ENCODE results near the gene TEPSIN. TPM values are rescaled to one million over a fixed set of nuclear protein-coding genes. Genes with fewer than 3 reads are reported as not detected.

TEPSIN gene
- total RNA-seq, 6 donors from 2014 or later: 33.1 to 141 (median 49.7) TPM

GRCh38 chr17:81196505-81197408, 42.1 kb downstream of the TEPSIN start:
- 74 to 93% methylated on average over 3 to 45 of the region's 45 CpGs for WGBS, 2 donors
- Histone ChIP-seq H3K27ac (peak overlapping the region in 3 of 4 donors; percentile 28 to 73 (median 69)), H3K4me3 (peak overlapping the region in 2 of 4 donors; percentile 29 to 30)

GRCh38 chr17:81195941-81196495, 42.8 kb downstream of the TEPSIN start:
- 93 to 94% methylated on average over 6 to 14 of the region's 14 CpGs for WGBS, 2 donors
- Histone ChIP-seq H3K27ac (peak overlapping the region in 1 of 4 donors; percentile 69), H3K4me3 (no peak overlapping the region), H3K4me1 (peaks cover 4 to 42% (median 32%) of the 10 kb centered on the region in 4 donors), H3K36me3 (peaks cover 0 to 18% (median 2%) of the 10 kb centered on the region in 4 donors), H3K27me3 (no peaks in the 10 kb centered on the region), H3K9me3 (no peaks in the 10 kb centered on the region)
- TF ChIP-seq POLR2A (IDR thresholded peaks at IDR 0.05) (no peak), POLR2AphosphoS5 (IDR thresholded peaks at IDR 0.05) (no peak), EP300 (IDR thresholded peaks at IDR 0.05) (no peak)
- TF ChIP-seq, protein P1, sequence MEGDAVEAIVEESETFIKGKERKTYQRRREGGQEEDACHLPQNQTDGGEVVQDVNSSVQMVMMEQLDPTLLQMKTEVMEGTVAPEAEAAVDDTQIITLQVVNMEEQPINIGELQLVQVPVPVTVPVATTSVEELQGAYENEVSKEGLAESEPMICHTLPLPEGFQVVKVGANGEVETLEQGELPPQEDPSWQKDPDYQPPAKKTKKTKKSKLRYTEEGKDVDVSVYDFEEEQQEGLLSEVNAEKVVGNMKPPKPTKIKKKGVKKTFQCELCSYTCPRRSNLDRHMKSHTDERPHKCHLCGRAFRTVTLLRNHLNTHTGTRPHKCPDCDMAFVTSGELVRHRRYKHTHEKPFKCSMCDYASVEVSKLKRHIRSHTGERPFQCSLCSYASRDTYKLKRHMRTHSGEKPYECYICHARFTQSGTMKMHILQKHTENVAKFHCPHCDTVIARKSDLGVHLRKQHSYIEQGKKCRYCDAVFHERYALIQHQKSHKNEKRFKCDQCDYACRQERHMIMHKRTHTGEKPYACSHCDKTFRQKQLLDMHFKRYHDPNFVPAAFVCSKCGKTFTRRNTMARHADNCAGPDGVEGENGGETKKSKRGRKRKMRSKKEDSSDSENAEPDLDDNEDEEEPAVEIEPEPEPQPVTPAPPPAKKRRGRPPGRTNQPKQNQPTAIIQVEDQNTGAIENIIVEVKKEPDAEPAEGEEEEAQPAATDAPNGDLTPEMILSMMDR (IDR thresholded peaks at IDR 0.05): no peak
- DNase-seq (peak in 1 of 2 donors; percentile 58), ATAC-seq (ENCODE audit: low FRiP score in 2 of 2) (no peak)

More at GRCh38 chr17:81196505-81197408, 42.1 kb downstream of the TEPSIN start:
- DNase-seq (peak in 1 of 2 donors; percentile 78), ATAC-seq (ENCODE audit: low FRiP score in 2 of 2) (no peak)
- Histone ChIP-seq H3K9me3 (no peaks in the 10 kb centered on the region), H3K4me1 (peaks cover 4 to 42% (median 32%) of the 10 kb centered on the region in 4 donors), H3K36me3 (peaks cover 0 to 15% (median 1%) of the 10 kb centered on the region in 4 donors), H3K27me3 (no peaks in the 10 kb centered on the region)
- no peak for TF ChIP-seq POLR2AphosphoS5 (IDR thresholded peaks at IDR 0.05)
- no peak for TF ChIP-seq POLR2A (IDR thresholded peaks at IDR 0.05)
- TF ChIP-seq, protein P1 (IDR thresholded peaks at IDR 0.05): no peak
- TF ChIP-seq EP300 (IDR thresholded peaks at IDR 0.05): no peak

DNA sequence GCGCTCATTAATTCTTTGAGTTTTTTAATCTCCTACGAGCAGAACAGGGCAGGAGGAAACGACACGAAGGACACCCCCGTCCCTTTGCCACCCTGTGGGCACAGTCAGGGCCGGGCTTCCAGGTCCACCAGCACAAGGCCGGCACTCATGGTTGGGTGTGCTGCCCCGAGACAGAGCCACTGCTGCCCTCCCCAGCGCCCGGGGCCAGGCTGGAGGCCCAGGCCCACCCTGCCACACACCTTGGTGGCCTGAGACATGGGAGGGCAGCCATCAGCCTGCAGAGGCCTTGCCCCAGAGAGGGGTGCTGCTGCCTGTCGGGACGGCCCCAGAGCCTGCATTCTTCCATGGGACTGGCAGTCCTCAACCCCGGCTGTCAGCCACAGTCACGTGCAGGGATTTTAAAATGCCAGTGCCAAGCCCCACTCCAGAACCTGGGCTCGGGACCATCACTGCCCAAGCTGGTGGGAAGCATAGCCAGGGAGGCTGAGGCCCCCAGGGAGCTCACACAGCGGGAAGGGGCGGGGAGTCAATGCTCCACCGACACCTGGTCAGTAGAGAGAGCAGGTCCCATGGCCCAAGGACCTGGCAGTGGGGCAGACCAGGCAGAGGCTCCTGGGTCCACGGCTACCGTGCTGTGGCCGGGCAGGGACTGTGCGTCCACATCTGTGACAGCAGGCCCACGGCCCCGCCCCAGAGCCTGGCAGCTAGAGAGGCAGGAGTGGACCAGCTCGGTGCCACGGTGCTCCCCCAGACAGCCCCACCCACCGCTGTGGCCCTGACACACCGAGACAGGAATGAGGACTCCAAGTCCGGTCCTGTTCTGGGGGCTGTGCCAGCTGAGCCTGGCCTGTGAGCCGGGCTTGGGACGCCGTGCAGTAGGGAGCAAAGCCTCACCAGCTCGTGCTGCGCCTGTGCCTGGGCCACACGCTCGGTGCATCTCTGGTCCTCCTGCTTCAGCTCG, 43.6 kb downstream of the TEPSIN start:
- no peak overlapping the region for H3K27ac ChIP-seq
- H3K9me3 ChIP-seq: no peaks in the 10 kb centered on the region
- ATAC-seq (ENCODE audit: low FRiP score in 2 of 2) (no peak), DNase-seq (peak in 1 of 2 donors; percentile 74)
- H3K36me3 ChIP-seq: peaks cover 0 to 21% (median 6%) of the 10 kb centered on the region in 4 donors
- 94 to 98% methylated on average over 20 to 30 of the region's 37 CpGs for WGBS, 2 donors
- H3K27me3 ChIP-seq: no peaks in the 10 kb centered on the region
- H3K4me1 ChIP-seq: peaks cover 4 to 37% (median 29%) of the 10 kb centered on the region in 4 donors
- no peak for TF ChIP-seq POLR2A (IDR thresholded peaks at IDR 0.05)
- TF ChIP-seq POLR2AphosphoS5 (IDR thresholded peaks at IDR 0.05): no peak
- TF ChIP-seq, protein P1 (IDR thresholded peaks at IDR 0.05): no peak
- no peak for TF ChIP-seq EP300 (IDR thresholded peaks at IDR 0.05)
- no peak overlapping the region for H3K4me3 ChIP-seq

- Histone ChIP-seq H3K36me3 (peaks cover 0 to 26% (median 8%) of the 10 kb centered on the region in 4 donors), H3K9me3 (no peaks in the 10 kb centered on the region)
- TF ChIP-seq POLR2A (IDR thresholded peaks at IDR 0.05) (no peak), EP300 (IDR thresholded peaks at IDR 0.05) (no peak), POLR2AphosphoS5 (IDR thresholded peaks at IDR 0.05) (no peak)
- TF ChIP-seq, protein P1 (IDR thresholded peaks at IDR 0.05): no peak
These were observed 44.6 kb downstream of the TEPSIN start for GRCh38 chr17:81194225-81194760.

More at GRCh38 chr17:81194225-81194760, 44.6 kb downstream of the TEPSIN start:
- Histone ChIP-seq H3K27ac (no peak overlapping the region), H3K4me1 (peaks cover 4 to 30% (median 24%) of the 10 kb centered on the region in 4 donors), H3K4me3 (no peak overlapping the region), H3K27me3 (no peaks in the 10 kb centered on the region)
- DNase-seq (peak in 1 of 2 donors; percentile 76), ATAC-seq (ENCODE audit: low FRiP score in 2 of 2) (no peak)
- WGBS, 2 donors: 92 to 93% methylated on average over 13 to 18 of the region's 21 CpGs

Data from upper lobe of left lung (tissue), 6 donors.